GM20000 (cell line): ENCODE measurements around the gene COL23A1.

Experiments used
- DNase-seq: peaks from one replicate; pipeline ENCODE4 v3.0.0; 2012; ENCODE audit warnings: low spot score
- CTCF ChIP-seq: IDR thresholded peaks from 2 replicates; pipeline ENCODE4 v1.5.1; 2012; ENCODE audit warnings: mild to moderate bottlenecking, control low read depth; ENCODE audit errors: extremely low read depth, missing control alignments

The COL23A1 gene

GRCh38 chr5:178285399-178286225 lies 304.6 kb downstream of the COL23A1 start:
- no peak for DNase-seq
- TF ChIP-seq CTCF: no peak

GRCh38 chr5:178284996-178285395 lies 305.2 kb downstream of the COL23A1 start:
- no peak for DNase-seq
- no peak for TF ChIP-seq CTCF

DNA sequence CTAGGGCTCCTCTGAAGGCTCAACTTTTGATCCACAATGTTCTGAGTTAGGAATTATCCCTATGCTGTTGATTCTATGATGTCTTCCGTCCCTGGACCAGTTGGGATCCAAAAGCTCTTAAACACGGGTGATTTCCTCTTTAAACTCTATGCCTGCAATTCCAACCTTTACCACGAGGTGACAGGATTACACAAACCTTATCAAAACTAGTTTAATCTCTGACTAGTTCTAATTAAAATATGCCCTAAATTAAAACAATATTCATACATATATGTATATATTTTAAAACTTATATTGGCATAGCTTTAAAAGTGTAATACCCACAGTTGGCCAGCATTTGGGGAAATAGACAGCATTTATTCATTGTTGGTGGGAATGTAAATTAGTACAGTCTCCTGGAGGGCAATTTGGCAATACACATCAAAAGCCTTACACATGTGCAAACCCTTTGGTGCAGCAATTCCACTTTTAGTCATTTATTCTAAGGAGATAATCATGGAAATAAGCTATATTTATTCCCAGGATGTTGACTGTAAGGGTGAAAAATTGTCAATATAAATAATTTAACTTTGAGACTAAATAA lies 306.0 kb downstream of the COL23A1 start:
- TF ChIP-seq CTCF: peak; percentile 2
- DNase-seq: no peak

DNA sequence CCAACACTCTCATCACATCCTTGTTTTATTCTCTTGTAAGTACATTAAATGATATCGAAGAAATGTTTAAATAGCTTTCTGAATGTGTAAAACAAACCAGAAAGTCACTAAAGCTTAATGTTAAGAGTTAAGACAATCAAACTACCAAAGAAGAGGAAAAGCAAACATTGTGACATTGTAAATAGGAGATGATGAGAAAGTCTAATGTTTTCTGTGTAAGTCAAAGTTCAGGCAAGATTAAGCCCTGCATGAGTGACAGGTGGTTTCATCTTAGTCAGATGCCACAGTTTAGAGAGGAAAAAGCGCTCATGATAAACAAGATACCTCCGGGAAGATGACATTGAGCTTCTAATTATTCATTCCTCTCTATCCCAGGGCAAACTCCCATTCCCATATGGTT lies 306.7 kb downstream of the COL23A1 start:
- no peak for TF ChIP-seq CTCF
- no peak for DNase-seq

- TF ChIP-seq CTCF: no peak
- no peak for DNase-seq
Observed at GRCh38 chr5:178282391-178282790, 307.8 kb downstream of the COL23A1 start.

- DNase-seq: no peak
- no peak for TF ChIP-seq CTCF
Observed at GRCh38 chr5:178281331-178281730, 308.9 kb downstream of the COL23A1 start.

DNA sequence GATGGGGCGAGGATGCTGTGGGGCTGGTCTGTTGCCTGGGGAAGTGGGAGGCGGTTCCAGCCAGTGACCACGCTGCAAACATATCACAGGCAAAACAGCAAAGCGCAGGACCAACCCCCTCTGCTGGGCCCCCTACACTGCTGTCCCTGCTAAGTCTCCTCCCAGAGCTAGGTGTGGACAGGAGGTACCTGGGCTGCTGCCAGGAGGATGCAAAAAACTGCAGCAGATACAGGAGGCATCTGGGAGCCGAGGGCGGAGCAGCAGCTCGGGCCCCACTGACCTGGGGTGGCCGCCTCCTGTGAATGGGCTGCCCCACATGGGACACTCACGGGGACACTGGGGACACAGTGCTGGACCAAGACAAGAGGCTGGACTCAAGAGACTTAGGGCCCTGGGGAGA lies 309.6 kb downstream of the COL23A1 start:
- TF ChIP-seq CTCF: no peak
- no peak for DNase-seq
